Measurements from ENCODE around the gene LCE1C. TPM values are rescaled to one million over a fixed set of nuclear protein-coding genes. Genes with fewer than 3 reads are reported as not detected.
A peak's percentile ranks its signal among the peaks of the same experiment; 100 is the strongest.

The LCE1C gene
- polyA plus RNA-seq, 2 of the 4 experiments (the other 2 are of a cell fraction) = not detected

- FAIRE-seq = no peak
- peak in 1 of 2 experiments; percentile 70; a peak in 3 of 6 replicates for ATAC-seq
- Histone ChIP-seq H3K4me1 (no peaks in the 10 kb centered on the region), H3K9me3 (no peaks in the 10 kb centered on the region), H3K4me2 (no peak overlapping the region), H3K4me3 (no peak overlapping the region), H3K27ac (no peak overlapping the region)
- 24% methylated on average over 4 of the region's 4 CpGs for WGBS (ENCODE audit: missing lambda C conversion rate)
- CTCF ChIA-PET = interaction anchor here (0.8 to 1.3 kb wide), 5 partner anchors 10 to 58 kb away, joined by 3 to 4 read pairs (median 3); a partner anchor contains a TSS
- TF ChIP-seq RAD21 (conservative IDR thresholded peaks at IDR 0.05 in 1 of 2, IDR thresholded peaks at IDR 0.05 in 1 of 2) (0 out of 5 replicates have a peak, but pooled peaks of 1 of the 2 experiments have one; percentile 11), PHF8 (IDR thresholded peaks at IDR 0.05; ENCODE audit: borderline replicate concordance, low read depth) (no peak), RCOR1 (IDR thresholded peaks at IDR 0.05; ENCODE audit: low read depth, low read length) (no peak), MAZ (IDR thresholded peaks at IDR 0.05; ENCODE audit: borderline replicate concordance, low read depth, low read length) (no peak), USF2 (IDR thresholded peaks at IDR 0.05) (no peak), CTCF (IDR thresholded peaks at IDR 0.05) (0 out of 3 replicates have a peak, but pooled peaks have one; percentile 24), FOXS1 (CRISPR knock-in tag; IDR thresholded peaks at IDR 0.05) (no peak), HOXA7 (CRISPR knock-in tag; IDR thresholded peaks at IDR 0.05) (no peak)
- POLR2A ChIA-PET = no interaction called here
- peak in 1 of 2 experiments; percentile 48 for DNase-seq (ENCODE audit: low read depth in 1 of 2, low spot score in 1 of 2)
Measured at GRCh38 chr1:152777510-152778137, 28.8 kb downstream of the LCE1C start.

GRCh38 chr1:152776361-152776760 lies 30.1 kb downstream of the LCE1C start:
- WGBS (ENCODE audit: missing lambda C conversion rate) = 44% methylated on average over 9 of the region's 11 CpGs
- CTCF ChIA-PET = interaction anchor here (1.0 kb wide), 1 partner anchor 37 kb away, joined by 3 read pairs; no protein-coding TSS in a partner anchor

GRCh38 chr1:152774875-152775274 lies 31.6 kb downstream of the LCE1C start, which contains the start of gene LCE1F:
TSS of gene LCE1F (plus strand) at chr1:152775140. CDS start at chr1:152776372, 1,232 bp downstream.
- POLR2A ChIA-PET = no interaction called here
- no peak for FAIRE-seq
- WGBS (ENCODE audit: missing lambda C conversion rate) = 3% methylated on average over 6 of the region's 6 CpGs
- TF ChIP-seq KDM5A (IDR thresholded peaks at IDR 0.05) (no peak), BCL3 (IDR thresholded peaks at IDR 0.05) (no peak), HOXB5 (CRISPR knock-in tag; IDR thresholded peaks at IDR 0.05) (no peak), REST (IDR thresholded peaks at IDR 0.05) (no peak), ZSCAN20 (CRISPR knock-in tag; IDR thresholded peaks at IDR 0.05) (no peak), MAFK (IDR thresholded peaks at IDR 0.05; ENCODE audit: partially characterized antibody) (no peak), TP53 (CRISPR knock-in tag; IDR thresholded peaks at IDR 0.05) (no peak), NPAS2 (CRISPR knock-in tag; IDR thresholded peaks at IDR 0.05; ENCODE audit: borderline replicate concordance) (no peak), CTCF (IDR thresholded peaks at IDR 0.05) (no peak), RAD21 (conservative IDR thresholded peaks at IDR 0.05 in 1 of 2, IDR thresholded peaks at IDR 0.05 in 1 of 2) (no peak), FOXS1 (CRISPR knock-in tag; IDR thresholded peaks at IDR 0.05) (no peak), ESRRA (IDR thresholded peaks at IDR 0.05; ENCODE audit: borderline replicate concordance, low read length) (no peak), KDM1A (IDR thresholded peaks at IDR 0.05; ENCODE audit: low read depth) (no peak), PHF8 (IDR thresholded peaks at IDR 0.05; ENCODE audit: borderline replicate concordance, low read depth) (no peak), NR3C1 (IDR thresholded peaks at IDR 0.05) (no peak), HDAC2 (IDR thresholded peaks at IDR 0.05) (no peak), HOXA7 (CRISPR knock-in tag; IDR thresholded peaks at IDR 0.05) (no peak), CBX2 (IDR thresholded peaks at IDR 0.05; ENCODE audit: borderline replicate concordance, low read depth) (no peak)

More at GRCh38 chr1:152776361-152776760, 30.1 kb downstream of the LCE1C start:
- ATAC-seq (no peak), FAIRE-seq (no peak), DNase-seq (ENCODE audit: low read depth in 1 of 2, low spot score in 1 of 2) (no peak)
- no peaks in the 10 kb centered on the region for H3K4me1 ChIP-seq
- no peak for TF ChIP-seq ZC3H11A (IDR thresholded peaks at IDR 0.05)
- H3K27ac ChIP-seq = no peak overlapping the region
- POLR2A ChIA-PET = no interaction called here
- H3K4me2 ChIP-seq = no peak overlapping the region
- H3K9me3 ChIP-seq = no peaks in the 10 kb centered on the region
- no peak overlapping the region for H3K4me3 ChIP-seq

More at GRCh38 chr1:152774875-152775274, 31.6 kb downstream of the LCE1C start, which contains the start of gene LCE1F:
- no peak within 1 kb of the TSS for H3K4me2 ChIP-seq
- DNase-seq (ENCODE audit: low read depth in 1 of 2, low spot score in 1 of 2) = peak in 1 of 2 experiments; percentile 16
- CTCF ChIA-PET = interaction anchor here (0.6 kb wide), 1 partner anchor 410 kb away, joined by 6 read pairs; no protein-coding TSS in a partner anchor
- H3K9me3 ChIP-seq = no peaks in the 10 kb centered on the region
- no peak within 1 kb of the TSS for H3K27ac ChIP-seq
- ATAC-seq = peak; percentile 59 to 67; a peak in 4 of 6 replicates
- H3K4me3 ChIP-seq = no peak within 1 kb of the TSS
- no peaks in the 10 kb centered on the region for H3K4me1 ChIP-seq
